ENCODE results near the gene ASMTL.

- TF ChIP-seq CTCF (IDR thresholded peaks at IDR 0.05) (no peak), POLR2A (IDR thresholded peaks at IDR 0.05) (no peak)
These were observed 23.2 kb upstream of the ASMTL start for GRCh38 chrX:1475881-1476280.

Measured in right lobe of liver (tissue), 4 donors.